Type B pancreatic cell (in vitro differentiated cells): Measurements from ENCODE around the gene SIPA1L3. TPM values are rescaled to one million over a fixed set of nuclear protein-coding genes. Genes with fewer than 3 reads are reported as not detected.
"Not testable (repeated sequence)": the region's sequence is repeated elsewhere in the genome, so short reads cannot be mapped to it uniquely, and the experiment has no call there.

Experiments
- DNase-seq: peaks from one replicate; pipeline ENCODE4 v3.0.0; 2021; ENCODE audit warnings: mixed read lengths; ENCODE audit not compliant: unreplicated experiment; ENCODE audit errors: extremely low spot score
- H3K27ac Mint-ChIP-seq: 2 replicates; pipeline ENCODE4 v1.8.0; 2021; ENCODE audit warnings: mild to moderate bottlenecking, mixed read lengths
- H3K27me3 Mint-ChIP-seq: 2 replicates; pipeline ENCODE4 v1.8.0; 2021; ENCODE audit warnings: mixed read lengths
- H3K36me3 Mint-ChIP-seq: 2 replicates; pipeline ENCODE4 v1.8.0; 2021; ENCODE audit warnings: mixed read lengths
- H3K4me1 Mint-ChIP-seq: one replicate; pipeline ENCODE4 v1.8.0; 2021; ENCODE audit warnings: mixed read lengths; ENCODE audit not compliant: unreplicated experiment
- H3K4me3 Mint-ChIP-seq: 2 replicates; pipeline ENCODE4 v1.8.0; 2021; ENCODE audit warnings: mild to moderate bottlenecking, mixed read lengths
- H3K9me3 Mint-ChIP-seq: 2 replicates; pipeline ENCODE4 v1.8.0; 2021; ENCODE audit warnings: mixed read lengths
- CTCF ChIP-seq: fragments of 200-600 bp; sonication (generic); conservative IDR thresholded peaks from 2 replicates; pipeline ENCODE4 v1.5.0; 2021; ENCODE audit warnings: antibody characterized with exemption, mild to moderate bottlenecking
- total RNA-seq: library from RNA; stranded (reverse); gene quantifications from 2 replicates; pipeline ENCODE4 v1.2.1, GENCODE V29; 2021; ENCODE audit warnings: low replicate concordance

The SIPA1L3 gene
- total RNA-seq, 1 donor from 2014 or later: 53.7 TPM

- Mint-ChIP-seq H3K36me3 (no peaks in the 10 kb centered on the region), H3K4me1 (peaks cover 12% of the 10 kb centered on the region), H3K4me3 (peak overlapping the region; percentile 83), H3K27ac (no peak overlapping the region), H3K27me3 (peaks cover 40% of the 10 kb centered on the region), H3K9me3 (no peaks in the 10 kb centered on the region)
- no peak for DNase-seq
- TF ChIP-seq CTCF: no peak
Observed at GRCh38 chr19:38228491-38229439, 321.8 kb downstream of the SIPA1L3 start.

GRCh38 chr19:38229585-38230073 lies 322.6 kb downstream of the SIPA1L3 start:
- Mint-ChIP-seq H3K36me3 (no peaks in the 10 kb centered on the region), H3K9me3 (no peaks in the 10 kb centered on the region), H3K4me1 (peaks cover 7% of the 10 kb centered on the region), H3K27me3 (peaks cover 40% of the 10 kb centered on the region), H3K27ac (no peak overlapping the region), H3K4me3 (peak overlapping the region; percentile 83)
- no peak for TF ChIP-seq CTCF
- DNase-seq: no peak

- not testable (repeated sequence) for H3K27ac Mint-ChIP-seq, H3K36me3 Mint-ChIP-seq, H3K9me3 Mint-ChIP-seq, DNase-seq, H3K4me1 Mint-ChIP-seq, H3K4me3 Mint-ChIP-seq
- H3K27me3 Mint-ChIP-seq: peaks cover 40% of the 10 kb centered on the region
Observed at GRCh38 chr19:38230506-38231133, 323.6 kb downstream of the SIPA1L3 start.

DNA sequence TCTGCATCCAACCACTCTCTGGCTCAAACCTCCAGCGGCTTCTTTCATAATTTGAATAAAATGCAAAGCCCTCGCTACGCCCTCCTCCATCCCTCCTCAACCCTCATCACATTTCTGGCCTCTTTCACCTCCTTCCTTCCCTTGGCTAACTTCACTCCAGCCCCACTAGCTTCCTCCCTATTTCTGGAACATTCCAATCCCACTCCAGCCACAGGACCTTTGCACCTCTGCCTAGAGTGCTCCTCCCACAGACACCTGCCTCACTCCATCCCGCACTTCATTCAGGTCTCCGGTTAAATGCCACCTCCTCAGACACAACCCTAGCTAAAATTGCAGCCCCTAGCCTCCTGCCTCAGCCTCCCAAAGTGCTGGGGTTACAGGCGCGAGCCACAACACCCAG lies 324.9 kb downstream of the SIPA1L3 start:
- H3K27me3 Mint-ChIP-seq: peaks cover 32% of the 10 kb centered on the region
- DNase-seq: no peak
- TF ChIP-seq CTCF: no peak
- no peak overlapping the region for H3K4me3 Mint-ChIP-seq
- no peak overlapping the region for H3K27ac Mint-ChIP-seq
- H3K4me1 Mint-ChIP-seq: no peaks in the 10 kb centered on the region
- no peaks in the 10 kb centered on the region for H3K9me3 Mint-ChIP-seq
- H3K36me3 Mint-ChIP-seq: no peaks in the 10 kb centered on the region

- H3K27ac Mint-ChIP-seq: peak overlapping the region; percentile 63
- no peaks in the 10 kb centered on the region for H3K4me1 Mint-ChIP-seq
- H3K4me3 Mint-ChIP-seq: no peak overlapping the region
- DNase-seq: peak; percentile 85
- H3K9me3 Mint-ChIP-seq: no peaks in the 10 kb centered on the region
- peak; percentile 94 for TF ChIP-seq CTCF
- peaks cover 23% of the 10 kb centered on the region for H3K27me3 Mint-ChIP-seq
- H3K36me3 Mint-ChIP-seq: no peaks in the 10 kb centered on the region
Observed at GRCh38 chr19:38233740-38234251, 326.8 kb downstream of the SIPA1L3 start.

DNA sequence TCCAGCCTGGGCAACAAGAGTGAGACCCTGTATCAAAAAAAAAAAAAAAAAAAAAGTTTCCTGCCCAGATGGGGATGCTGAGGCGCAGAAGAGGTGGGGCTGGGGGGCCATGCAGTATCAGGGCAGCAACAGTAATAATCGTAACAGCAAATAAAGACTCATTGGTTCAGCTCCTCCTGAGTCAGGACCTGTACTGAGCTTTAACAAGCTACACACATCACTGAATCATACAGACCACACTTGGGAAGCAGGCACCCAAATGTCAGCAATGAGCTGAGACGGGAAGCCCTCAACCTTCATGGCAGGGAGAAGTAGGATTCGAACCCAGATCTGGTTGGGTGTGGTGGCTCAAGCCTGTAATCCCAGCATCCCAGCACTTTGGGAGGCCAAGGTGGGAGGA lies 327.6 kb downstream of the SIPA1L3 start:
- TF ChIP-seq CTCF: no peak
- no peak for DNase-seq
- H3K27me3 Mint-ChIP-seq: peaks cover 23% of the 10 kb centered on the region
- H3K27ac Mint-ChIP-seq: no peak overlapping the region
- H3K4me1 Mint-ChIP-seq: no peaks in the 10 kb centered on the region
- H3K4me3 Mint-ChIP-seq: no peak overlapping the region
- no peaks in the 10 kb centered on the region for H3K36me3 Mint-ChIP-seq
- no peaks in the 10 kb centered on the region for H3K9me3 Mint-ChIP-seq
